GM12878 (cell line): ENCODE results near the gene CCDC6. TPM values are rescaled to one million over a fixed set of nuclear protein-coding genes. Genes with fewer than 3 reads are reported as not detected.
"Not testable (repeated sequence)": the region's sequence is repeated elsewhere in the genome, so short reads cannot be mapped to it uniquely, and the experiment has no call there.

Experiments
- ATAC-seq: fragments of 200-7000 bp; cut with Tn5 transposase; 3 replicates; pipeline ENCODE4 v1.9.1; 2020; ENCODE audit warnings: mild to moderate bottlenecking, moderate library complexity
- BruUV-seq: library from RNA; stranded (reverse); fragments of 400-500 nt; replicated peaks from 2 replicates; lab custom pipeline; 2021; lab: Mats Ljungman, UMichigan
- CTCF ChIA-PET: fragments of 300-600 bp; sonication (Branson Sonifier 250); formaldehyde crosslinking; extraction: SDS; loops from one replicate; lab custom pipeline; 2021; ENCODE audit warnings: inconsistent platforms; lab: Yijun Ruan, JAX
- POLR2A ChIA-PET: fragments of 350-600 bp; formaldehyde crosslinking; extraction: SDS; loops from one replicate; lab custom pipeline; 2021; ENCODE audit warnings: inconsistent platforms; lab: Charles Lee
- RAD21 ChIA-PET: fragments of 300-600 bp; sonication (Branson Sonifier 250); formaldehyde crosslinking; loops from one replicate; lab custom pipeline; 2023; ENCODE audit warnings: antibody characterized with exemption; ENCODE audit not compliant: unreplicated experiment; lab: Charles Lee
- SMC1A ChIA-PET: fragments of 300-600 bp; sonication (Branson Sonifier 250); formaldehyde crosslinking; loops from one replicate; lab custom pipeline; 2023; ENCODE audit not compliant: unreplicated experiment, uncharacterized antibody; lab: Charles Lee
- DNase-seq: peaks from one replicate; pipeline ENCODE4 v3.0.0-alpha.2; 2011; ENCODE audit warnings: low read depth, low spot score
- FAIRE-seq: peaks from 3 replicates; lab custom pipeline; 2011; peaks lifted over from hg19 to GRCh38; lab: Jason Lieb, UNC
- H2AFZ ChIP-seq: 2 replicates; pipeline ENCODE4 v1.6.0; 2011; ENCODE audit warnings: low read depth, low read length, control low read depth; ENCODE audit not compliant: control insufficient read depth
- H3K27ac ChIP-seq: 2 replicates; pipeline ENCODE4 v1.5.1; 2011; ENCODE audit warnings: control low read depth; ENCODE audit not compliant: control insufficient read depth, insufficient read depth
- H3K27me3 ChIP-seq, 2 experiments: replicated peaks in 1 of 2; 2 replicates each; pipeline versions ENCODE4 v1.6.0 to v1.6.1; 2011; ENCODE audit warnings: low read length in 1 of 2; ENCODE audit not compliant: control insufficient read depth in 2 of 2, insufficient read depth in 2 of 2
- H3K36me3 ChIP-seq, 2 experiments: 2 replicates each; pipeline ENCODE4 v1.5.1; 2011; ENCODE audit warnings: low read length in 1 of 2; ENCODE audit not compliant: control insufficient read depth in 2 of 2, insufficient read depth in 2 of 2
- H3K4me1 ChIP-seq: 2 replicates; pipeline ENCODE4 v1.6.1; 2011; ENCODE audit warnings: mild to moderate bottlenecking, low read length, moderate library complexity, mixed read lengths; ENCODE audit not compliant: control insufficient read depth, insufficient read depth
- H3K4me2 ChIP-seq: 2 replicates; pipeline ENCODE4 v1.6.0; 2011; ENCODE audit warnings: control low read depth; ENCODE audit not compliant: control insufficient read depth, insufficient read depth
- H3K4me3 ChIP-seq: fragments of 200-600 bp; sonication (generic); 2 replicates; pipeline ENCODE4 v1.5.1; 2016
- H3K79me2 ChIP-seq: 2 replicates; pipeline ENCODE4 v1.6.0; 2011; ENCODE audit warnings: low read length; ENCODE audit not compliant: control insufficient read depth, insufficient read depth
- H3K9ac ChIP-seq: 2 replicates; pipeline ENCODE4 v1.8.0; 2011; ENCODE audit warnings: low read length, control low read depth, mixed read lengths; ENCODE audit not compliant: control insufficient read depth, insufficient read depth
- H3K9me3 ChIP-seq: replicated peaks from 3 replicates; pipeline ENCODE4 v1.5.1; 2011; ENCODE audit warnings: mild to moderate bottlenecking, low read length; ENCODE audit not compliant: control insufficient read depth, insufficient read depth
- H4K20me1 ChIP-seq: 2 replicates; pipeline ENCODE4 v1.6.0; 2011; ENCODE audit not compliant: control insufficient read depth, insufficient read depth
- BACH1 ChIP-seq: fragments of 450-650 bp; IDR thresholded peaks from 2 replicates; pipeline ENCODE4 v1.6.1; 2017; ENCODE audit warnings: mild to moderate bottlenecking, borderline replicate concordance
- CREB1 ChIP-seq: IDR thresholded peaks from 2 replicates; pipeline ENCODE4 v1.6.1; 2012; ENCODE audit warnings: low read depth, mild to moderate bottlenecking, inconsistent platforms
- CREM ChIP-seq: IDR thresholded peaks from 2 replicates; pipeline ENCODE4 v1.6.1; 2014; ENCODE audit warnings: antibody characterized with exemption, low read depth
- EP300 ChIP-seq, 2 experiments: fragments of 150-350 bp in 1 of 2; IDR thresholded peaks; 2 replicates each; pipeline ENCODE4 v1.6.1; 2011 to 2012; ENCODE audit warnings: low read depth in 2 of 2, low read length in 2 of 2, borderline replicate concordance in 1 of 2, improper control_type of control experiment in 1 of 2, inconsistent platforms in 1 of 2; ENCODE audit not compliant: control insufficient read depth in 1 of 2
- EZH2 ChIP-seq: IDR thresholded peaks from 2 replicates; pipeline ENCODE4 v1.6.1; 2012; ENCODE audit warnings: low read depth, mild to moderate bottlenecking, control low read depth, inconsistent platforms, low read length, borderline replicate concordance; ENCODE audit not compliant: control insufficient read depth
- GATAD2B ChIP-seq: fragments of 450-650 bp; conservative IDR thresholded peaks from 2 replicates; pipeline ENCODE4 v1.6.1; 2017; ENCODE audit warnings: low read depth, mild to moderate bottlenecking, moderate library complexity
- MTA2 ChIP-seq: fragments of 450-650 bp; IDR thresholded peaks from 2 replicates; pipeline ENCODE4 v1.6.1; 2016; ENCODE audit warnings: low read depth, mild to moderate bottlenecking, moderate library complexity
- MTA3 ChIP-seq: IDR thresholded peaks from 2 replicates; pipeline ENCODE4 v1.6.1; 2012; ENCODE audit warnings: low read length, inconsistent platforms, borderline replicate concordance
- PML ChIP-seq: IDR thresholded peaks from 2 replicates; pipeline ENCODE4 v1.6.1; 2012; ENCODE audit warnings: low read length, inconsistent platforms
- POLR2AphosphoS5 ChIP-seq: IDR thresholded peaks from 2 replicates; pipeline ENCODE4 v1.6.1; 2011; ENCODE audit warnings: mild to moderate bottlenecking, low read length, inconsistent platforms
- RELA ChIP-seq: fragments of 450-650 bp; IDR thresholded peaks from 2 replicates; pipeline ENCODE4 v1.8.0; 2014; ENCODE audit warnings: borderline replicate concordance; ENCODE audit not compliant: partially characterized antibody
- SMC3 ChIP-seq: IDR thresholded peaks from 2 replicates; pipeline ENCODE4 v1.6.1; 2011; ENCODE audit warnings: low read length, improper control_type of control experiment, borderline replicate concordance
- SP1 ChIP-seq: IDR thresholded peaks from one replicate; pipeline ENCODE4 v1.6.1; 2011; ENCODE audit warnings: low read depth, low read length
- TCF3 ChIP-seq: IDR thresholded peaks from 2 replicates; pipeline ENCODE4 v1.6.1; 2012; ENCODE audit warnings: low read depth, mild to moderate bottlenecking, low read length, borderline replicate concordance; ENCODE audit not compliant: insufficient read depth
- WGBS: methylation state at CpG from one replicate; pipeline ENCODE4 v1.1.6; 2016; ENCODE audit warnings: low lambda C conversion rate; ENCODE audit not compliant: insufficient replicate concordance, insufficient coverage; ENCODE audit errors: missing lambda C conversion rate; 5-methylcytosine and 5-hydroxymethylcytosine counted together
- in situ Hi-C: fragments of 300-500 bp; cut with MboI; formaldehyde crosslinking; loops from 9 replicates; pipeline ENCODE4 v1.14.3; 2018; ENCODE audit warnings: mixed read lengths
- intact Hi-C: fragments of 100-400 bp; cut with micrococcal nuclease; formaldehyde crosslinking; loops from one replicate; pipeline ENCODE4 v1.14.2; 2022; ENCODE audit not compliant: unreplicated experiment
- polyA plus RNA-seq, 11 experiments: library from polyadenylated mRNA; depleted of rRNA in 4 of 11; unstranded in 6 of 11; stranded (reverse) in 5 of 11; fragments of >200 nt; fragmentation: Nextera tagmentation in 4 of 11; fragmentation: Illumina TruSeq in 1 of 11; extraction: Ambion mirVana in 4 of 11; extraction: Trizol in 1 of 11; gene quantifications; 1 replicate in 1 of 11; 2 replicates in 10 of 11; pipeline versions ENCODE4 v1.2.1 to v1.2.3, GENCODE V29; 2011 to 2016; ENCODE audit warnings: inconsistent platforms in 2 of 11, missing spikeins in 2 of 11, low read depth in 1 of 11
- total RNA-seq, 4 experiments: library from RNA; depleted of rRNA in 3 of 4; stranded (reverse); fragments of >200 nt in 3 of 4; fragmentation: Illumina TruSeq in 1 of 4; extraction: Trizol in 1 of 4; gene quantifications; 2 replicates each; pipeline versions ENCODE4 v1.2.1 to v1.2.3, GENCODE V29; 2013 to 2021
- TF ChIP-seq, protein P1 (sequence below): fragments of 450-650 bp; IDR thresholded peaks from 2 replicates; pipeline ENCODE4 v1.6.1; 2017; ENCODE audit warnings: mild to moderate bottlenecking

The CCDC6 gene
- total and polyA plus RNA-seq, 10 of the 15 experiments (the other 5 are each of a cell fraction or from before 2014, with no cell fraction given), result 11.8 to 46.2 (median 26.7) TPM

DNA sequence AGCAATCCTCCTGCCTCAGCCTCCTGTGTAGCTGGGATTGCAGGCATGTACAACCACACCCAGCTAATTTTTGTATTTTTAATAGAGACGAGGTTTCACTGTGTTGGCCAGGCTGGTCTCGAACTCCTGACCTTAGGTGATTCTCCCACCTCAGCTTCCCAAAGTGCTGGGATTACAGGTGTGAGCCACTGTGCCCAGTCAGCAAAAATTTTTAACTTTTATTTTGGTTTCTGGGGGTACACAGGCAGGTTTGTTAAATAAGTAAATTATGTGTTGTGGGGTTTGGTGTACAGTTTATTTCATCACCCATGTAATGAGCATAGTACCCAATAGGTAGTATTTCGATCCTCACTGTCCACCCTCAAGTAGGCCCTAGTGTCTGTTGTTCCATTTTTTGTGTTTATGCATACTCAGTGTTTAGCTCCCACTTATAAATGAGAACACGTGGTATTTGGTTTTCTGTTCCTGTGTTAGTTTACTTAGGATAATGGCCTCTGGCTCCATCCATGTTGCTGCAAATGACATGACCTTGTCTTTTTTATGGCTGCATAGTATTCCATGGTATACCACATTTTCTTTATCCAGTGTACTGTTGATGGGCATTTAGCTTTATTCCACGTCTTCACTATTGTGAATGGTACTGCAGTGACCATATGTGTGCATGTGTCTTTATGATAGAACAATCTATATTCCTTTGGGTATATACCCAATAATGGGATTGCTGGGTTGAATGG lies 24.6 kb upstream of the CCDC6 start:
- intact Hi-C loops, BruUV-seq, DNase-seq, H3K79me2 ChIP-seq, H3K27me3 ChIP-seq, H4K20me1 ChIP-seq, H3K4me1 ChIP-seq, H2AFZ ChIP-seq, H3K4me3 ChIP-seq, H3K27ac ChIP-seq, H3K9ac ChIP-seq, FAIRE-seq, ATAC-seq, H3K36me3 ChIP-seq, H3K9me3 ChIP-seq, H3K4me2 ChIP-seq, in situ Hi-C loops: not testable (repeated sequence)
- 48% methylated on average over 5 of the region's 5 CpGs for WGBS
- ChIA-PET CTCF (interaction anchor here (0.5 to 0.7 kb wide), 3 partner anchors 23 to 1658 kb away, joined by 3 read pairs; no protein-coding TSS in a partner anchor), SMC1A (interaction anchor here (1.5 kb wide), 1 partner anchor 65 kb away, joined by 4 read pairs; no protein-coding TSS in a partner anchor), RAD21 (interaction anchor here (0.6 kb wide), 1 partner anchor 100 kb away, joined by 4 read pairs; no protein-coding TSS in a partner anchor), POLR2A (interaction anchor here (0.7 kb wide), 1 partner anchor 219 kb away, joined by 7 read pairs; no protein-coding TSS in a partner anchor)

DNA sequence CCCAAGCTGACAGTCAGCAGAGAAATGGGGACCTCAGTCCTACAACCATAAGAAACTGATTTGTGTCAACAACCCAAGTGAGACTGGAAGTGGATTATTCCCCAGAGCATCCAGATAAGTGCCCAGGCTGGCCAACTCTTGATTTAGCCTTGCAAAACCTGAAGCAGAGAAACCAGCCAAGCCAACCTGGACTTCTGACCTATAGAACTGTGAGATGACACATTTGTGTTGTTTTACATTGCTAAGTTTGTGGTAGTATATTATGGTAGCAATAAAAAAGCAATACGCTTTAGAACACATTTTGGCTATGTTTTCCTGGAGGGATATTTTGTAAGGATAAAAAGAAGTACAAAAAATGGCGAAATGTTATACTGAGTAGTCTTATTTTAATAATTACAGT lies 19.7 kb upstream of the CCDC6 start:
- no peak overlapping the region for H3K4me3 ChIP-seq
- DNase-seq (no peak), FAIRE-seq (no peak)
- BruUV-seq, result no TSS peak
- SMC1A ChIA-PET, result no interaction called here
- no peak overlapping the region for H3K9ac ChIP-seq
- no peak overlapping the region for H3K27ac ChIP-seq
- no peak overlapping the region for H2AFZ ChIP-seq
- intact Hi-C loops, result no loop called here
- in situ Hi-C loops, result no loop called here
- TF ChIP-seq BACH1, result no peak
- no peak for TF ChIP-seq CREB1
- TF ChIP-seq, protein P1, sequence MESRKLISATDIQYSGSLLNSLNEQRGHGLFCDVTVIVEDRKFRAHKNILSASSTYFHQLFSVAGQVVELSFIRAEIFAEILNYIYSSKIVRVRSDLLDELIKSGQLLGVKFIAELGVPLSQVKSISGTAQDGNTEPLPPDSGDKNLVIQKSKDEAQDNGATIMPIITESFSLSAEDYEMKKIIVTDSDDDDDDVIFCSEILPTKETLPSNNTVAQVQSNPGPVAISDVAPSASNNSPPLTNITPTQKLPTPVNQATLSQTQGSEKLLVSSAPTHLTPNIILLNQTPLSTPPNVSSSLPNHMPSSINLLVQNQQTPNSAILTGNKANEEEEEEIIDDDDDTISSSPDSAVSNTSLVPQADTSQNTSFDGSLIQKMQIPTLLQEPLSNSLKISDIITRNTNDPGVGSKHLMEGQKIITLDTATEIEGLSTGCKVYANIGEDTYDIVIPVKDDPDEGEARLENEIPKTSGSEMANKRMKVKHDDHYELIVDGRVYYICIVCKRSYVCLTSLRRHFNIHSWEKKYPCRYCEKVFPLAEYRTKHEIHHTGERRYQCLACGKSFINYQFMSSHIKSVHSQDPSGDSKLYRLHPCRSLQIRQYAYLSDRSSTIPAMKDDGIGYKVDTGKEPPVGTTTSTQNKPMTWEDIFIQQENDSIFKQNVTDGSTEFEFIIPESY, result no peak
- TF ChIP-seq RELA, result no peak
- TF ChIP-seq GATAD2B, result no peak
- no peak for TF ChIP-seq SMC3
- TF ChIP-seq POLR2AphosphoS5, result no peak
- no peak for TF ChIP-seq EP300 (IDR thresholded peaks at IDR 0.05; ENCODE audit: borderline replicate concordance in 1 of 2, control insufficient read depth in 1 of 2, low read depth in 2 of 2, low read length in 2 of 2)
- TF ChIP-seq MTA2, result no peak
- no peak for TF ChIP-seq TCF3
- no peak for TF ChIP-seq SP1
- no peak for TF ChIP-seq CREM
- TF ChIP-seq MTA3, result no peak
- TF ChIP-seq PML, result no peak
- TF ChIP-seq EZH2, result no peak
- TF ChIP-seq, all 136 proteins: peak for 0
- H3K4me1 ChIP-seq, result no peaks in the 10 kb centered on the region
- RAD21 ChIA-PET, result no interaction called here
- WGBS, result 58% methylated on average over 2 of the region's 2 CpGs
- CTCF ChIA-PET, result no interaction called here
- no peaks in the 10 kb centered on the region for H4K20me1 ChIP-seq
- H3K36me3 ChIP-seq, result no peaks in the 10 kb centered on the region
- no peaks in the 10 kb centered on the region for H3K27me3 ChIP-seq
- no peaks in the 10 kb centered on the region; the same call in 1 of the 3 replicates for H3K9me3 ChIP-seq
- ATAC-seq, result no peak
- POLR2A ChIA-PET, result no interaction called here
- H3K79me2 ChIP-seq, result no peaks in the 10 kb centered on the region
- H3K4me2 ChIP-seq, result no peak overlapping the region
